IPS-NIHi7 (cell line): Measurements from ENCODE around the gene SHMT2.

Experiments used
- DNase-seq: peaks from one replicate; pipeline ENCODE4 v3.0.0; 2012; ENCODE audit warnings: mixed read lengths; ENCODE audit errors: extremely low spot score

Gene SHMT2

GRCh38 chr12:57226588-57227314 lies 2.8 kb upstream of the SHMT2 start:
- no peak for DNase-seq

GRCh38 chr12:57227315-57228115 lies 2.0 kb upstream of the SHMT2 start:
- DNase-seq = no peak

DNA sequence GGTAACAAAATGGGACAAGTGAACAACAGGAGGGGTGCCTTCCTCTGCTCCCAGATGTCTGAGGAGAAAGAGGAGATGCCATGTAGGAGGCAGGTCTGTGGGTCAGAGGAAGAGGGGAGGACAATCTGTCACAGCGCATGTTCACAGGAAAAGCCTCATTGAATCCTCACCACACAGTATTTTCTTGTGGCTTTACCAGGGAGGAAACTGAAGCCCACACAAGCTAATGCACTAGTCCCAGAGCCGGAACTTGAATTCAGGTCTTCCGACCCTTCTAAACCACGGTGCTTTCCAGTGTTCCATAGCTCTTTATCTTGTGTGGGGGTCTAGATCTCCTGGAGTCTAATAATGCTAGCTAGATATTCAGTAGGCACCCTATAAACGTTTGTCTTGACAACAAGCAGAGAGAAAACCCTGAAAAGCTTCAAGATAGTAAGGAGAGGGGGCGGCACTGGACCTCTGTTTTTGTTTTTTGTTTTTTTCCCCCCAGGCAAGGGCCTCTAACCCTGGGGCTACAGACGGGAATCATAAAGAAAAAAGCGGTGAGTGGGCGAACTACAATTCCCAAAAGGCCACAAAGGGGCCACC lies 371 bp upstream of the SHMT2 start:
- no peak for DNase-seq

DNA sequence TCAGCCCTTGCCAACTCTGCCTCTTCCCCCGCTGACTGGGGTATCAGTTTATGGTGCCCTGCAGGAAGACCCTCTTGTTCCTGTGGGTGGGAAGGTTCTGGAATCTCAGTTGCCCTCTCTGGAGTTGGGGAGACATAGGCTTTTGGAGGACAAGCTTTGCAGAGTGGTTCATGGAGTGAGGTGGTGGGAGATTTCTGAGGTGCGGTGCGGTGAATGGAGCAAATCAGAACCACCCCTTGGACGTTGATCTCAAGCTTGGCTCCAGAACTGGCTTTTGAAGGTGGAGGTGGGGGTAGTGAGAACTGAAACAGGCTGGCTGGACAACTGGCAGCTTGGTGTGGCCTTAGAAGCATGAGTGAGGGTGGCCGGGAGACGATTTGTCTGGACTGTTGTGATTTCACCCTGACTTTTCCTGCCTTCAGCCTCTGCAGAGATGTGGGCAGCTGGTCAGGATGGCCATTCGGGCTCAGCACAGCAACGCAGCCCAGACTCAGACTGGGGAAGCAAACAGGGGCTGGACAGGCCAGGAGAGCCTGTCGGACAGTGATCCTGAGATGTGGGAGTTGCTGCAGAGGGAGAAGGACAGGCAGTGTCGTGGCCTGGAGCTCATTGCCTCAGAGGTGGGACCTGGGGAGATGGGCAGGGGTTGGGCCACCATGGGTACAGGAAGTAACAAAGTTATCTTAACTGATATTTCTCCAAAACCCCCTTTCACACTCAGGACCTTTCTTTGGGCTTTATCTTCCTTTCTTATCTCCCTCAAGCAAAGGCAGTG lies 1.1 kb downstream of the SHMT2 start:
- DNase-seq = no peak

- DNase-seq = no peak
Observed at GRCh38 chr12:57231276-57232021, 1.9 kb downstream of the SHMT2 start.

DNA sequence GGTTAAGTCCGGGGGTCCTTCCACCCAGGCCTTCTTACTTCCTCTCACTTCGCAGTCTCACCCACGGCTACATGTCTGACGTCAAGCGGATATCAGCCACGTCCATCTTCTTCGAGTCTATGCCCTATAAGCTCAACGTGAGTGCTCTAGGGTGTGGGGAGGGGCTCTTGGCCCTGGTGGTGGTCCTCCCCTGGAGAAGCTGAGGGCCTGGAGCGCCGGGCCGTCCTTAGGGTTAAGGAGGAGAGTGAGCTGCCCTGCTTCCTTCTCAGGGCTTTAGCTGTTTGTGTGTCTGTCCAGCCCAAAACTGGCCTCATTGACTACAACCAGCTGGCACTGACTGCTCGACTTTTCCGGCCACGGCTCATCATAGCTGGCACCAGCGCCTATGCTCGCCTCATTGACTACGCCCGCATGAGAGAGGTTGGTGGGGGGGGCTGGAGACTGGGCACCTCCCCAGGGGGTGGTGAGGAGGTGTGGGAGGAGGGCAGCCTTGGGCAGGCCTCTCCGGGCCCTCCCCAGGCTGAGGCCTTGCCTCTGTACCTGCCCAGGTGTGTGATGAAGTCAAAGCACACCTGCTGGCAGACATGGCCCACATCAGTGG lies 2.7 kb downstream of the SHMT2 start:
- no peak for DNase-seq

- DNase-seq = no peak
Observed at GRCh38 chr12:57233357-57234232, 4.1 kb downstream of the SHMT2 start.

DNA sequence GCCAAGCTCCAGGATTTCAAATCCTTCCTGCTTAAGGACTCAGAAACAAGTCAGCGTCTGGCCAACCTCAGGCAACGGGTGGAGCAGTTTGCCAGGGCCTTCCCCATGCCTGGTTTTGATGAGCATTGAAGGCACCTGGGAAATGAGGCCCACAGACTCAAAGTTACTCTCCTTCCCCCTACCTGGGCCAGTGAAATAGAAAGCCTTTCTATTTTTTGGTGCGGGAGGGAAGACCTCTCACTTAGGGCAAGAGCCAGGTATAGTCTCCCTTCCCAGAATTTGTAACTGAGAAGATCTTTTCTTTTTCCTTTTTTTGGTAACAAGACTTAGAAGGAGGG lies 4.7 kb downstream of the SHMT2 start:
- DNase-seq = no peak

- DNase-seq = no peak
Observed at GRCh38 chr12:57234571-57235016, 5.1 kb downstream of the SHMT2 start.

GRCh38 chr12:57235017-57235727 lies 5.7 kb downstream of the SHMT2 start:
- no peak for DNase-seq

GRCh38 chr12:57235728-57236131 lies 6.2 kb downstream of the SHMT2 start:
- DNase-seq = no peak

DNA sequence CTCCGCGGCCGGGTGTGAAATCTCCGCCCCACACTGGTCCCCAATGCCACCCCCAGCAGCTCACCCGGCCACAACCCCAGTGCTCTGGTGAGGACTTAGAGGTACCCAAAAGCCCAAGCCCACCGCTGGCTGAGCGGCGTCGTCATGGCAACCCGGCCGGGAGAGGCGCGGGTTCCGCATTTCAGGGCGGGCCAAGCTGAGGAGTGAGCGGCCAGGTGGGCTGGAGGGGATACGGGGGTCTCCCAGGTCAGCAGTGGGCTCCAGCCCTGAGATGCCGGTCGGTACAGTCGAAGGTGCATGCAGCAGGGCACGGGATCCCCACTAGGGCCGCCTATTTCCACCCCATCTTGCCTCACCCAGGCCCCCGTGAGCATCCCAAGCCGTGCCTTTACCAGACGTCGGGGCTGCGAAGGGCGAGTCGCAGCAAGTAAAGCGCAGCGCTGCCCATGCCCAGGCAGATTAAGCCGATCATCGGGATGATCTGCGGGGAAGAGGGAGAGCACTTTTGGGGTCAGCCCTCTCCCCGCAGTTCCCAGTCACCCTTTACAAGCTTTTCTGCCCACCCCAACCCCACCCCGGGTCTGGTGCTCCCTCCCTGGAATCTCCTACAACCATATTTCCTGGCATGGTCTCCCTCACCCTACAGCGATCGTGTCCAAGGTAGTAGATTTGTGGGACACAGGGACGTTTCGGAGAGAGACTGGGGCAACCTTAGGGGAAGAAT lies 6.9 kb downstream of the SHMT2 start:
- DNase-seq = no peak

DNA sequence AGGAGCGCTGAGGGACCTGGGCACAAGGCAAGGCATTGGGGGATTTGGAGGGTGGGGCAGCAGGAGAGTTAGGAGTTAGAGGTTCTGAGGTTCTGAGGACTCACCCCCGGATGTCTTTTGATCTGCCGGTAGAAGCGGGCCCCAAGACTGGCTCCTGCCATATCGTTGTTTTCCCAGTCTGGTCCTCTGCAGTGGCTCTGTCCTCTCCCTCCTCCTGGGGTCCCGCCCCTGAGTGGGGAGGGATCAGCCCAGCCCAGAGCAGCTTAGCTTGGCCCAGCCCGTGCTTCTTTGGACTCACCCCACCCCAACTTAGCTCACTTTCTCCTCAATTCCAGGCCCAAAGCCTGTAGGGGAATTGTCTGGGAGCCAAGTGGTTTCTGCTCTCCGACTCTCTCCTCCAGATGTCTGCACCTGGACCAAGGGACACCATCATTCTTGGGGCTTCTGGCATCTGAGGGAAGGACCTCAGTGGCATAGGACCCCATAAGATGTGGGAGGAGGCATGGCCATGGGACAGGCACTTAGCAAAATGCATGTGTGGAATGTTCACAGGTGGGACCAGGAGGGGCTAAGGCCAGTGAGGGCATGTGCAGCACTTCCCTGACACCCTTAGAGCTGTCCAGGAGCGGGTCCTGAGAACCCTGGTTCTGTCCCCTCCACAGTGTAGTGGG lies 7.5 kb downstream of the SHMT2 start:
- DNase-seq = no peak

DNA sequence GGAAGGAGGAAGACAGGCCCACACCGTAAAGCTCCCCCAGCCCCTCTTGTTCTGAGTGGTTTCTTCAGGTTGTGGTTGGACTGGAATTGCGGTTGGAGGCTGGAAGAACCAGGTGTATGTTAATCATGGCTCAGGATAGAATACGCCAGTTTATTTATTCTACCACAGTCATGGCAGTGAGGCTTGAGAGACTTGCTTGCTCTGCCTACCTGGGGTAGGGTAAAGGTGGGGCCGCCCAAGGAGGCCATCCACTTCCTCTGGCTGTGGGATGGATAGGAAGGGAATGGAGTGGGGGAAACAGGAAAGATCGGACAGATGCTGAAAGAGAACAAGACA lies 8.1 kb downstream of the SHMT2 start:
- no peak for DNase-seq

DNA sequence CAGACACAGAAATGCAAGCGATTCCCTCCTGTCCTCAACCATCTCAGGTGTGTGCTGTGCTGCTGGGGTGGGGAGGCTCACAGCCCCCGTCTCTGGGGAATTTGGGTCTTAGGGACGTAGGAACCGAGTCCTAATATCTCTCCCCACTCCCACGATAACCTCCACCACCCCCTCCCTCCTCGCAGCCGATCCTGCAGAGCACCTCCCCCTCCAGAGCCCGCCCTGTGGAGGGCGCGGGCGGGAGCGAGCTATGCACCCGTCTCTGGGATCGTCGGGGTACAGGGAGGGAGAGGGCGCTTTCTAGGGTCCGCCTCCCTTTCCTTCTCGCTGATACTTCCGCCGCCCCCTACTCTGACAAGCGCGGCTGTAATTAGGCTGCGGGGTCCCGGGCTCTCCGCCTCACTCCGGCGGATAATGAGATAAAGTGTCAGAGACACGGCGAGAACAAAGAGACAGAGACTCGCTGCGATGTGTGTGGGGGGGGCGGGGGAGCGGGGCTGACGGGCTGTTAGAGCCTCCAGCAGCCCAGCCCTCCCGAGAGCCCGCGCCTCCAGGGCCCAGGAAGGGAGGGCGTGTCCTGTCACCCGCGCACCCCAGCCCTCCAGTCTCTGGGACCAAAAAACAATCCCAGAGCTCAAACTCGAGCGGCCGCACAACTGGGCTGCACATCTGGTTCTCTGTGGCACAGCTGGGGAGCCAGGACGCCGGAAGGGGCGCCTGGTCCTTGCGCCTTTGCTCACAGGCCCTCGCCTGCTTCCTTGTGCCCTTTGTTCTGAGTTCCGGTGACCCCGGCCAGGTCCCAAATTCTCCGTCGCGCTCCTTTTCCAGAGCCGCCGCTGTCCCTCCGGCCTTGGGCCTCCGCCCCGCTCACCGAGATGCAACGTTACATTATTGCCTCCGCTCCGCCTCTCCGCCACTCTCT lies 8.7 kb downstream of the SHMT2 start:
- DNase-seq = no peak

- DNase-seq = peak; percentile 90
Observed at GRCh38 chr12:57238854-57239554, 9.5 kb downstream of the SHMT2 start.
